ENCODE measurements around the gene PLB1. TPM values are rescaled to one million over a fixed set of nuclear protein-coding genes. Genes with fewer than 3 reads are reported as not detected.

The PLB1 gene
- total RNA-seq, 1 donor from 2014 or later = 2.4 TPM

DNA sequence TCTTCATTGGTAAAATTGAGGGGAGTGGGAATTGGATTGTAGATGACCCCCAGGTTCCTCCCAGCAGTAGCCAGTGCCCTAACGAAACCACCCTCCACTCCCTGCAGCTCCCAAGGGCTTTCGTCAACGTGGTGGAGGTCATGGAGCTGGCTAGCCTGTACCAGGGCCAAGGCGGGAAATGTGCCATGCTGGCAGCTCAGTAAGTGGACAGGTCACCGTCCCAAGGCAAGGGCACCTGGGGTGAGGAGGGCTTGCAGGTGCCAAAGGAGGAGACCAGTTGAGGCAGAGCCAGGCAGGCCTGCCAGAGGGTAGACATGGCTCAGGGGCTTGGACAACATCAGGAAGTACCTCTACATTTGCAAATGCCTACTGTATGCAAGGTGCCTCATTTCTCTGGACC lies 133.1 kb downstream of the PLB1 start:
- DNase-seq = no peak

DNA sequence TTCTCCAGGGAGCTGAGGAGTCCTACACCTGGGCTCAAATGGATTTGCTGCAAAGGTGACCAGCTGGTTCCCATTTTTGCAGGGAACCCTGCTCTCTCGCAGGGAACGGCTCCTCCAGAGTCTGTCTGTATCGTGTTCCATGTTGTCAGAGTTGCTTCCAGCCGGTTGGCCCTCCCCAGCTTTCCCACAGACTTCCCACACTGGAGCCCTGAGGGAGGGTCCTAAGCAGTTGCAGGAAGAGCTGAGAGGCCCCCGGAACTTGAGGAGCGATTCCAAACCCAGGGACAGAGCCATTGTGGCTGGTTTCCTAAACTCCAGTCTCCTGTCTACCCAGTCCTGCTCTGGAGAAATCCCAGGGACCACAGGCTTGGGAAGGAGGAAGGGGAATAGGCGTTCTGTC lies 134.1 kb downstream of the PLB1 start:
- DNase-seq = peak; percentile 56

DNA sequence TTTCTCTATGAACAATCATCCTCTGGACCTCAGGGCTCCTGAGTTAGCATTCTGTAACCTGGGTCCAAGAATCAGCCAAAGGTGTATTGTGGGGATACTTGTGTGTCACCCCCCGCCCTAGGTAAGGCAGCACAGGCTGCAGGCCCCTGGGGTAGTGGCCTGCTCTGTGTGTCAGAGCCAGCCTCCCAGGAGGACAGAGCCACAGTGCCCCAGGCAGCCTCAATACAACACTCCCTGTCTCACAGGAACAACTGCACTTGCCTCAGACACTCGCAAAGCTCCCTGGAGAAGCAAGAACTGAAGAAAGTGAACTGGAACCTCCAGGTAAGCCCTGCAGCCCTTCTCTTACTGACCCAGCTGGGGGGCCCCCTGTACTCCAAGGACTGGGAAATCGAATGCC lies 134.5 kb downstream of the PLB1 start:
- DNase-seq = no peak

DNA sequence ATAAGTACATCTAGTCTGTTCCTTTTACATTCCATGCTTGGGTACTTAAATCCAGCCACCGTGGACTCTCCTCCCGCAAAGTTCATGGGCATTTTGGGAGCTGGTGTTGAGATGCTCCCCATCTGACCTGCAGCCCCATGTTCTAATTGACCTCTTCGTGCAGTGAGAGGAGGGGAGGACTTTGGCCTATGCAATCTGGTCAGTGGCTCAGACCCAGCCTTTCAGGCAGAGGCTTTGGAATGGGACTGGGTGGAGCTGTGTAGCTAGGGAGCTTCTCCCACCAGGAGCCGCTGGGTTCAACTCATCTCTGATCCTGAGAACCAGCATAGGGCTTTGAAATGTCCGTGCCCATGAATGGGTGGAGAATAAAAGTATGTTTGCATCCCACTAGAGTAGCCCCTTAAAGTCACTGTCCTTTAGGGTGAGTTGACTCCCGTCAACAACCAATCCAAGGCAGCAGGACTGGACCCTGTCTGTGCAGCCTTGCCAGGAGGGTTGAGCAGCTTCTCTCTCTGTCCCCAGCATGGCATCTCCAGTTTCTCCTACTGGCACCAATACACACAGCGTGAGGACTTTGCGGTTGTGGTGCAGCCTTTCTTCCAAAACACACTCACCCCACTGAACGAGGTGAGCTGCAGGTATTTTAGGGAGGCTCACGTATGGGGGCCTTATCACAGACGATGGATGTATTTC lies 135.8 kb downstream of the PLB1 start:
- DNase-seq = no peak

DNA sequence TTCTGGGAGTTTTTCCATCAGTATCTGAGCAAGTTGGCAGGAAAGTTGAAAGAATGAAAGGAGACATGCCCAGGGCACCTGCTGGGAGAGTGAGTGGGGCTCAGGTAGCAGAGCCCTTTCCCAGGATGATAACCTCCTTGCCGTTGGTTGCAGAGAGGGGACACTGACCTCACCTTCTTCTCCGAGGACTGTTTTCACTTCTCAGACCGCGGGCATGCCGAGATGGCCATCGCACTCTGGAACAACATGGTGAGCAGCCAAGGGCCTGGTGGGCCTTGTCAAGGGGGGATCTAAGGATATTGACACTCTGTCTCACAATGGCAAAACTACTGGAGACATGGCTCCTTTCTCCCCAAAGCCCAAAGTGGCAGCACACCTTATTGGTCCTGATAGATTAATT lies 136.9 kb downstream of the PLB1 start:
- no peak for DNase-seq

DNA sequence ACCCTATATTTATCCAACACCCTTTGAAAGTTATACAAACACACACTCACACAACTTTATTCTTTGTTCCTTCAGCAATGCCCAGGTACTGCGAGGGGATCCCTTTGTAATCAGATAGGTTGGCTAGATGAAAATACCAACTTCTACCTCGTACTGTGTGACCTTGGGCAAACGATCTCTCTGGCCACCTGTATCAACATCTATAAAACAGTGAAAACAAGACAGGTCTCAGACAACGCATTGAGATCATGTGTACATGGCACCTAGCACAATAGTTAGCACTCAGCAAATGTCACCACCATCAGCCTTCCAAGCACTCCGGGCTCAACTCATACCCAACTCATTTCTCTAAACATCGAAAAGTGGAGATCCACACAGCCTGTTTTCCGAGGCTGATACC lies 137.3 kb downstream of the PLB1 start:
- no peak for DNase-seq

DNA sequence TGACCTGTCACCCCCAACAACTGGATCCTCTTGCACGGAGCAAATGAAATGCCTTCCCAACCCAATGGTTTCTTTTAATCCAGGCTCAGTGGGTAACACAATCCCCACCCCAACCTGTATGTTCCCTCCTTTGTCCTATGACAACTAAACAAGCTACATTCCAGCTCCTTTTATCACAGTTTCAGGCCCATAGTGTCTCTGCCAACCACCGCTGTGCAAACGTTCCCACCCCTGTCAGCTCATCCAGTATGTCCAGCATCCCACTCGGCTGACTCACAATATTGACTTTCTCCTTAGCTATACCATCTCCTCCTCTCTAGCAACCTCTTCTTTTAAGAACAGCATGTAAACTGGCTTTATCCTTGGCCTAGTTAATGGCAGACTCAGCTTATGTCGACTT lies 137.9 kb downstream of the PLB1 start:
- DNase-seq = peak; percentile 52

DNA sequence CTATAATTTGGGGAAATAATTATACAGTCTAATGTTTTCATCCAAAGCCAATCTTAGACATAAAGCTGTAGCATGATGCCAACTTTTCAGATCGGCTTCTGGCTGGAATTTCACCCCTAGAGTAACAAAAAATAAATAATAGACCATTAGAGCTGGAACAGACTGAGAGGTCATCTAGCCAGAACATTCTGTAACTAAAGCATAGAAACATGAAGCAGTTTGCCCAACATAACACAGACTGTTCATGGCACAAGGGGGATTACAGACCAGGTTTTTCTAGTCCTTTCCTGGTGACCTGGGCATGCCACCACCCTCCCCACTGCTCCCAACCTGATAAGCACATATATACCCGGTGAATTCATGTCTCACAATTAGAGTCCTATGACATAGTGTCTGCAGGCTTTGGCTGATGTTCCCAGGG lies 139.3 kb downstream of the PLB1 start:
- DNase-seq = no peak

DNA sequence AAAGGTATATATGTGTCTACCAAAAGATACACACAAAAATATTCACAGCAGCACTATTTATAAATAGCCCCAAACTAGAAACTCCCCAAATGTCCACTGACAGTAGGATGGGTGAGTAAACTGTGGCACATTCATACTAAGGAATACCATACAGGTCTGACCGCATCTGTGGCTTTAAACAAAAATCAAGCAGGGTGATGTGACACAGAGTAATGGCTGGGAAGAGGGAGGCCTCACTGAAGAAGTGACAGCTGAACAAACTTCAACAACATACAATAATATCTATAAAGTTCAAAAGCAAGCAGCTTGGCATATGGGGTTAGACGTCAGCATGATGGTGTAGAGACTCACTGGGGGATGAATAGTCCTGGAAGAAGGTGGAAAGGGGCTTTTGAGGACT lies 140.6 kb downstream of the PLB1 start:
- DNase-seq = no peak

DNA sequence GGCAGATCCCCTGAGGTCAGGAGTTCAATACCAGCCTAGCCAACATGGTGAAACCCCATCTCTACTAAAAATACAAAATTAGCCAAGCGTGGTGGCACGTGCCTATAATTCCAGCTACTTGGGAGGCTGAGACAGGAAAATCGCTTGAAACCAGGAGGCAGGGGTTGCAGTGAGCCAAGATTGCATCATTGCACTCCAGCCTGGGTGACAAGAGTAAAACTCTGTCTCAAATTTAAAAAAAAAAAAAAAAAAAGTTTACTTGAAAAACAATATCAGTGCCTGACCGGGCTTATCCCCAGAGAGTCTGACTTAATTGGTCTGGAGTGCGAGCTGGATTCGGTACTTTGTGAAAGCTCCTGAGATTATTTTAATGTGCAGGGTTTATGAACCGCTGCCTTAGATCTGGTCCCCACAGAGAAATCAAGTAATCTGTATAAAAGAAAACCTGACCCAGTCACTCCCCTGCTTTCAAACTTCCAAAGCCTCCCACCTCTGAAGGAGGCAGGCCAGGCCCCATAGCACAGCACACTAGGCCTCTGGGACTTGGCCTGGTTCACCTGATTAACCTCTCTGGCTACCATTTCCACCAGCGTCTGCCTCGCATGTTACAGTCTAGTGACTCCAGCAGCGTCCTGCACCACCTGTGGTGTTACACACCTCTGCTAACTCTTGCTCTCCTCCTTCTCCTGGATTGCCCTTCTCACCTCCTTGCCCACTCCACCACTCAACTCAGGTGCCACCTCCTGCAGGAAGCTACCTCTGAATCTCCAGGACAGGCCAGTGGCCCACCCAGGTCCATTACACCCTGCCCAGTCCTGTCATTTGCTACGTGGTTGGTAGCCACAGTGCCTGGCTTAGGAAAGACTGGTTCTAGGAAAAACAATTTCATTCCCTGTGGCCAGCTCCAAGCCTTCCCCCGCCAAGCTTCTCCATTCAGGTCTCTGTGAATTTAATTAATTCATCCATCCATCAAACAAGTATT lies 141.5 kb downstream of the PLB1 start:
- no peak for DNase-seq

DNA sequence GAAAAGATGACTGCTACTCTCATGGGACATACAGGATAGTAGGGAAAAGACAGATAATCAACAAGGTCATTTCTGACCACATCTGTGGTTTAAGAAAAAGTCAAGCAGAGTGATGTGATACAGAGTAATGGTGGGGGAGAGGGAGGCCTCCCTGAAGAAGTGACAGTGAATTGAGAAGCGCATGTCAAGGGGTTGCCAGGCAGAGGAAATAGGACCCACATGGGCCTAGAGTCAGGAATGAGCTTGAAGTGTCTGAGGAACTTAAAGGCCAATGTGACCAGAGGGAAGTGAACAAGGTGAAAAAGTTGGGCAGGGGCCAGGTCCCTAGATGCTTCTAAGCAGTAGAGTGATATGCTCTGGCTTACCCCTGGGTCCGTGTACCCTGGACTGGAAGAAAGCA lies 142.2 kb downstream of the PLB1 start:
- DNase-seq = no peak

DNA sequence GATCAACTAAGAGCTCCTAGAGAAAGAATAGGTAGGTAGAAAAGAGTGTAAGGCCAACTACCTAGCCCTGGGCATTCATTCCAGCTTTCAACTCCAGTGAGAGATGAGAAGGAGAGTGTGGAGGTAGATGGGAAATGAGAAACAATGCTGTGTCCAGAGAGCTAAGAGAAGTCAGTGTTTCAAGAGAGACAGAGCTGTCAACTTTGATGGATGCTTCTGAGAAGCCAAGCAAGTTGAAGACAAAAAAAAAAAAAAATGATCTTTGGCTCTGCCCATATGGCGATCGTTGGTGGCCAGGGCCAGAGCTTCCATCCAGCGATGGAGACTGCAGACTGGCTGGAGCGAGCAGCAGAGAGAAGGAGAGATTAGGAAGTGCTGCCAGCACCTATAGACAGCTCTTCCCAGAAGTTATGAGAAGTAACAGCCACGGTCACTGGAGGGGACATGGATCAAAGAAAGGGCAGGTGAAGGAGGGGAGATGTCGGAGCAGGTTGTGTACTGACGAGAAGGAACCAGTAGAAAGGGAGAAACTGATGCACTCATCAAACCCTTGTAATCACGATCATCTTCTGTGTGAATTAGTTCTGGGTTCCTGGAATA lies 143.3 kb downstream of the PLB1 start:
- no peak for DNase-seq

DNA sequence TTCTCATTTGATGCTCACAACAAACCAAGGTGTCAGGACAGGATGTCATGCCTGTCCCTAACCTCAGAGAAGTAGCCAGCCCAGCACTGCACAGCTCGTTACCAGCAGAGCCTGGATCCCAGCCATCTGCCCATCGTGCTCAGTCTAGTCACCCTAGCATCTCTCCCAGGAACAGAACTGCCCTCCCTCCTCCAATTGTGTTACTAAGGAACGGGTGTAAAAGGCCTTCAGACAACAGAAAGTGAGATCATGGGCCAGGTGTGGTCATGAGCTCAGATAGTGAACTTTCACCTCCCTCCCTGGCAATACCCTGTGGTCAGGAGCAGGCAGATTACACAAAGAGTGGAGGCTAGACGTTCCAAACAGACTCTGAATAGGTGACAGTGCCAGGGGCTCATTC lies 144.0 kb downstream of the PLB1 start:
- DNase-seq = no peak

DNA sequence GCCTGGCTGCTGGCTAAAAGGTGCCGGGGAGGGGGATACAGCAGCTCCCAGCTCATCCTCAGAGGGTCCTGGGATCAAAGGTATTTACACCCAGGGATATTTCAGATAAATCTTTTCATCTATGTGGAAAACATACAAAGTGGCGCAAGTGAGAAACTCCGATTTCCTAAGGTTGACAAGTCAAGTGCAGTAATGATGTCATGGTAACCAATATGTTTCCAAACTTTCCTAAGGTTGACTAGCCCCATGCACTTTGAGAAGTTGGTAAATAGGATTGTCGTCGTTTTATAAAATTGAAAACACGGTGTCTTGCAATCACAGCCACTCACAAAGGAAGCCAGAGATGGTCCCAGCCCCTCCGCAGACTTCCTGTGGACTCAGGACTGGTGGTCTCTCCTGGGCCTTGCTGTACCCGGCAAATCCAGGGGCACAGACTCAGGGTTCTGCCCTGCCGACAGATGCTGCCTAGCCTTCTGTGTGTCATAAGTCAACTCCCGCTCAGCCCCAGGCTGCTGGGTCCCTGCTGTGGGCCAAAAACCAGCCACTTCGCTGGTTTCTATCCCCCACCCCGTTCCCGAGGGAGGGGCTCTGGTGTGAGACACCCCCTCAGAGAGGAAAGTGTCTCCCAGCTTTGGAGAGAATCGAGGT lies 144.5 kb downstream of the PLB1 start:
- no peak for DNase-seq

DNA sequence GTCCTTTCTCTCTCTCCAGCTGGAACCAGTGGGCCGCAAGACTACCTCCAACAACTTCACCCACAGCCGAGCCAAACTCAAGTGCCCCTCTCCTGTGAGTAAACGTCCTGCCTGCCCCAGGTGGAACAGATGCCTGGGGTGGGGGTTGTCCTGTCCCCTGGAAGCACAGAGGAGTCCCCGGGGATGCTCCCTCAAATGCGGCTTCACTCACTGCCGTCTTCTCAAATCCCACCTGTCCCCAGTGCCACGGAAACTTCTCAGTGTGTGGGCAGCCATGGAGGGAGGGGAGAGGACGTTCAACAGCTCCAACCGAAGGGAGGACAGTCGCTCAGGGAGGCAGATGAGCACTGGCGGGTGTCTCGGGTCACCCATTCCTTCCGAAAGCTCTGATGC lies 145.0 kb downstream of the PLB1 start:
- DNase-seq = no peak

DNA sequence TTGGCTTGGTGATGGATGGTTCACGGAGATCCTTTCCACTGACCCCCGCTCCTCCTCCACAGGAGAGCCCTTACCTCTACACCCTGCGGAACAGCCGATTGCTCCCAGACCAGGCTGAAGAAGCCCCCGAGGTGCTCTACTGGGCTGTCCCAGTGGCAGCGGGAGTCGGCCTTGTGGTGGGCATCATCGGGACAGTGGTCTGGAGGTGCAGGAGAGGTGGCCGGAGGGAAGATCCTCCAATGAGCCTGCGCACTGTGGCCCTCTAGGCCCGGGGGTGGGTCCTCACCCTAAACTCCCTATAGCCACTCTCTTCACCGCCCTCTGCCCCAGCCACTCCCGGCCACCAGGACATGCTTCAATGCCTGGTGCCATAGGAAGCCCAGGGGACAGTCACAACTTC lies 146.9 kb downstream of the PLB1 start:
- no peak for DNase-seq

DNA sequence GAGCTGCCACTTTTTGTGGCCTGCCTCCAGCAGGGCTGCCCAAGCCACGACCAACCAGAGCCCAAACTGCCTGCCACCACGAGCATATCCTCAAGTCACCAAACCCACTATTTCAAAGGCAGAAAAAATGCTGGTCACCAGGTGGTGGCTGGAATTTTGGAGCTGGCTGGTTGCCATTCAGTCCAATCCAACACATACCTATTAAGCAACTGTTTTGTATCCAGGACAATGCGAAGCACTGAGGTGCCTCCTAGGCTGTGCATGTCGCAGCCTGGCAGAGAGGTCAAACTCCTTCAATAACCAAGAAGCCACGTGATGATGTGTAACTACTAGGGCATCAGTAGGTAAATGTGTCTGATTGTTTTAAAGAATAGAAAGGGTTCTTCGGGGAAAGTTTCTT lies 147.5 kb downstream of the PLB1 start:
- no peak for DNase-seq

DNA sequence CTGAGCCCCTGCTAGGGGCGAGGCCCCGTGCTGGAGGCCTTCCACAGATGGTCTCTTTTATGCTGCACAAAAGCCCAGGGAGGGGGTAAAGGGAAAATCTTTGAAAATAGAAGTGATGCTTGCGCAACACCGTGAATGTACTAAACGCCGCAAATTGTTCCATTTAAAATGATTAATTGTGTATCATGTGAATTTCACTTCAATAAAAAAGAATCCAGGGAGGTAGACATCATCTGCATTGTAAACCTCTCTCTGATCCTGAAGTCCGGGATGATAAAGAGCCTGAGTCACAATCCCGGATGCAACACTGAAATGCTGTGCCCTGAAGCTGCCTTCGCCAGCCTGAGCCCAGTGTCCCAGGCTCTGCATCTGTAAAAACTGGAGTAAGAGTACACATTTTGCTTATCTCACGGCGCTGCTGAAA lies 148.1 kb downstream of the PLB1 start:
- no peak for DNase-seq

DNA sequence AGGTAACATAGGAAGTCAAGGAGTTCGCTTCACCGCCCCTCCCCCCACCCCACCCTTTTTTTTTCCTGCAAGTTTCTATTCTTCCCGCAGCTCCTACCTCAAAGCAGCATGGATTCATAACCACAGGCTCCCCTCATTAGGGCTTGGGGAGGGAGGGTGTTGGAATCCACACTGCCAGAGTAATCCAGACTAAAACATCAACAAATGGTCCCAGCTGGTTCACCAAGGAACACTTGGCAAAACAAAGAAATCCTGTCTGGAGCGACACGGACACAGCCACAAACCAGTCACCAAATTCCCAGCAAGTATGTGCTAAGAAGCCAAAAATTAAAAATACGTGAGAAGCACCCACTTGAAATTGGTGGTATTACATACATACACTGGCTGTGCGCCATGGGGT lies 148.9 kb downstream of the PLB1 start:
- peak; percentile 77 for DNase-seq

DNA sequence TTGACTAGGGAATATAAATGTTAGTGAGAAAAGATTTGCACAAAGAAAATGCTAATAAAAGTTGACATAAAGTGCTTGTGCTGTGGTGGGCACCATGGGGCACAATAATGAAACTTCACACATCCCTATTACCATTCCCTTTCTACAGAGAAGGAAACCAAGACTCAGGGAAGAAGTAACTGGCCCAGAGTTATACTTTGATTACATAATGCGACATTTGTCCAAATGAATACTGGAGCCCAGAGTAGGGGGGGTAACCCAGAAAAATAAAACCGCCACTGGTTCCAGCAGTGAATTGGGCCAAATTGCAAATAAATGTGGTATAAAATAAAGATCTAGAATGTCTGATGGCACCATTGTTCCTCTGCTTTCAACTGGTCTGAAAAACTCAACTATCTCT lies 149.7 kb downstream of the PLB1 start:
- no peak for DNase-seq

DNA sequence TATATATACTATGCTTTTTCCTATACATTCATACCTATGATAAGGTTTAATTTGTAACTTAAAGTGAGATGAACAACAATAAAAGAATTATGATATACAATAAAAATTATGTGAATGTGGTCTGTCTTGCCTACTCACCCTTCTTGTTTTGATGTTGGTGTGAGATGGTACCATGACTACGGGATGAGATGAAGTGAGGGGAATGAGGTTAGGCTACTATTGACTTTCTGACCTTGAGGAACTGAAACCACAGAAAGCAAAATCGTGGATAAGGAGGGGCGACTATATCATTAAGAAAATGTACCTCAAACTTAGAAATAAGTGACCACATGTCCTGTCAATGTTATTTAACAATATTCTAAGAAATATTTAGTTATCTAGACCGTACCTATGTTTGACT lies 151.8 kb downstream of the PLB1 start:
- DNase-seq = no peak

DNA sequence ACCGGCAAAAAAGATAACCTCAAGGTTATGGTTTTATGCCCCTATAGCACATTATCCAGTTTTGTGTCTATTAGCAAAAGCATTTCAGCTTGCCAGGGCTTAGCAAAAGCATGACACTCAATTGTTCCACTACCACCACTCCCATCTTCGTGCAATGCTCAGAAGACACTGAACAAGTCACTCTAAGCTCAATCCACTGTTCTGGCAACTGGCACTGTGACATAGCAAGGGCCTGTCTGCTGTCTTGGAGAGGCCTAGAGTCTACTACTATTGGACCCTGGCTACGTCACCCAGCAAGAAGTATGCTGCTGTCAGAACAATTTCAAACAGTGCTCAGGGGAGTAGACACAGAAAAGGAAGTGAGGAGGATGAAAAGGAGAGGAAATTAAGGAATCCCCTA lies 152.3 kb downstream of the PLB1 start:
- DNase-seq = peak; percentile 84
